Islet precursor cell (in vitro differentiated cells): Measurements from ENCODE around the gene CDHR2.
A peak's percentile ranks its signal among the peaks of the same experiment; 100 is the strongest.
"Not testable (repeated sequence)": the region's sequence is repeated elsewhere in the genome, so short reads cannot be mapped to it uniquely, and the experiment has no call there.

Experiments used
- DNase-seq: peaks from one replicate; pipeline ENCODE4 v3.0.0-alpha.2; 2018

CDHR2 gene

GRCh38 chr5:176541338-176542134 is 7.6 kb upstream of the CDHR2 start:
- DNase-seq = peak; percentile 85

GRCh38 chr5:176542135-176542595 is 7.0 kb upstream of the CDHR2 start:
- DNase-seq = no peak

DNA sequence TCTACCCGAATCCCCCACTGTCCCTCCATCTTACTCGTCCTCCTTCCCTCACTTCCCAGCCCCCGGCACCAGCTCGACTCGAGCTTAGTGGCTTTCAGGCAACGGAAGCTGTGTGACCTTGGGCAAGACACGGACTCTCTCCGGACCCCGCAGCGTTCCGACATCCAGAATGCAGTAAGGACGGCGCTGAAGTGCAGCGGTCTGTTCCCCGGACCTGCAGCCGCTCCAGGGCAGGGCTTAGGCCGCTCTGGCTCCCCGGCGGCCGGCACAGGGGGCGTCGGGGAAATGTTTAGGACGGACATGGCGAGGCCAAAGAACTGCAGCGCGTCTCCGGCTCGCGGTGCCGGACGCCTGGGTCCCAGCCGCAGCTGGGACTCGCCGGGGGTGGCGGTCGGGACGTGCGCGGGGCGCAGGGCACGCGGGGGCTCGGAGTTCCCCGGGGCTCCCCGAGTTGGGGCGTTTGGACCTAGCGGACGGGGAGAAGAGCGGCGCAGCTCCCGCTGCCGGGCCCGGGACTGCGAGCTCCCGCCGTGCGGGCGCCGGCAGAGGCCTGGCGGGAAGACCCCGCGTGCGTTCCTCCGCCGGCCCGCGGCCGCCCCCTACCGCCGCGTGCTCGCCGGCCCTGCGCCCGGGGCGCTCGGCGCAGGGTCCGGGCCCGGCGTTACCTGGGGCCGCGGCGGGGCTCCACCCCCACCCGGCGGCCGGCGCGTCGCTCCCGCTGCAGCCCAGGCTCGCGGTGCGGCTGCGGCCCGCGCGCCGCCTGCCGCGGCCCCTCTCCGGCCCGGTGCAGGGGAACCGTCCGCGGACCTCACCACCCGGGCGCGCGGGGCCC is 6.3 kb upstream of the CDHR2 start:
- peak; percentile 65 for DNase-seq

DNA sequence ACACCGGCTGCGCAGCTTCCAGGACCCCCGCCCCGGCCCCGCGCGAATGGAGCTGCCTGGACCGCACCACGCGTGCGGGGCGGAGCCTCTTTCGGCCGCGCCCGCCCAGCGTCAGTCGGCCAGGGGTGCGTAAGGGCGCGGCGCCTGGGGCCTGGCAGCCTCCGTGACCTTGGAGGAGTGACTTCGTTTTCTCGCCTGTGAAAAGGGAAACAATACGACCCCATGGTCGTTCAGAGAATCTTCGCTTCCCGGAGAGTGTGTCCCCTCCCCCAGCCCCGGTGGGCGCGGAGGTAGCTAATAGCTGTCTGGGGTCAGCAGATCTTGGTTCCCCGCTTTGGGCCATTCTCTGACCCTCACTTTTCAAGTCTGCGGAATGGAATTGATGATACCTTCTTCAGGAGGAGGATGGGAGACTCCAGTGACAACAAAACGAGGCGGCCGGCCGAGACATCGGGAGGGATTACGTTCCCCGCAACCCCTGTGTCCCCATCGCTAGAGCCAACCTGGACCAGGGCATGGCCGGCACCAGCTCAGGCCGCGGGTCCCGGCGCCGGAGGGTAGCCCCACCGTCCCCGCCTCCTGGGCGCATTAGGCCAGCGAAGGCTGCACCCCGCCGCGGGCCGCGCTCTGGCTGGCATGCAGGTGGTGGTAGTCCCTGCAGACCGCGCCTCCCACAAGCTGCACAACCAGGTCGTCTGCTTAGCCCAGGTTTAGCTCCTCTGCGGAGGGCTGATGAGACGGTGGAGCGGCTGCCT is 5.5 kb upstream of the CDHR2 start:
- DNase-seq = peak; percentile 84

- no peak for DNase-seq
Observed at GRCh38 chr5:176545388-176545736, 3.8 kb upstream of the CDHR2 start.

- peak; percentile 44 for DNase-seq
Observed at GRCh38 chr5:176545737-176546509, 3.2 kb upstream of the CDHR2 start.

- no peak for DNase-seq
Observed at GRCh38 chr5:176547802-176548201, 1.3 kb upstream of the CDHR2 start.

DNA sequence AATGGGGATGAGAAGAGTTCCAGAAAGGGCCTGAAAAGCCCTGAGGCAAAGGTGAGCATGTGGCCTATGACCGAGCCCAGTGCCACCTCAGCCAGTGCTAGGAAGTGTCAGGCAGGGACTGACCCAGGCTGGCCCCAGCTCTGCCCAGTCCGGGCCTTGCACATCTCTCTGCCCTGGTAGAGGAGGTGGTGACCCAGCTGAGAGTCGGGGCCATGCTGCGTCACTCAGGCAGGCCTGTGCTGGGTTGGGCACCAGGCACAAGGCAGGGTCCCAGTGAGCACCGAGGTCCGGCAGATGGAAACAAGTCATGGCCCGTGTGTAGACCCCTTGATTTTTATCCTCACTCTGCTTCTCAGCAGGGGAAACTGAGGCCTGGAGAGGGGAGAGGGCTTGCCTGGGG is 729 bp downstream of the CDHR2 start:
- DNase-seq = peak; percentile 46

GRCh38 chr5:176550275-176550831 is 1.2 kb downstream of the CDHR2 start:
- no peak for DNase-seq

DNA sequence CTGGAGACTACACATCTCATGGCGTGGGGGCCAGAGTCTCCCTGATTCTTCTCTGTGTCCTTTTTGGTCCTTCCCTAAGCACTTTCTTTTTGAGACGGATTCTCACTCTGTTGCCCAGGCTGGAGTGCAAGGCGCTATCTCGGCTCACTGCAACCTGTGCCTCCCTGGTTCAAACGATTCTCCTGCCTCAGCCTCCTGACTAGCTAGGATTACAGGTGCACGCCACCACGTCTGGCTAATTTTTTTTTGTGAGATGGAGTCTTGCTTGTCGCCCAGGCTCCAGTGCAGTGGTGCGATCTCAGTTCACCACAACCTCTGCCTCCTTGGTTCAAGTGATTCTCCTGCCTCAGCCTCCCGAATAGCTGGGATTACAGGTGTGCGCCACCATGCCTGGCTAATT is 1.8 kb downstream of the CDHR2 start:
- DNase-seq = not testable (repeated sequence)

- no peak for DNase-seq
Observed at GRCh38 chr5:176552332-176552869, 3.3 kb downstream of the CDHR2 start.

- DNase-seq = peak; percentile 63
Observed at GRCh38 chr5:176553260-176554085, 4.3 kb downstream of the CDHR2 start.

- no peak for DNase-seq
Observed at GRCh38 chr5:176557846-176558245, 8.7 kb downstream of the CDHR2 start.

DNA sequence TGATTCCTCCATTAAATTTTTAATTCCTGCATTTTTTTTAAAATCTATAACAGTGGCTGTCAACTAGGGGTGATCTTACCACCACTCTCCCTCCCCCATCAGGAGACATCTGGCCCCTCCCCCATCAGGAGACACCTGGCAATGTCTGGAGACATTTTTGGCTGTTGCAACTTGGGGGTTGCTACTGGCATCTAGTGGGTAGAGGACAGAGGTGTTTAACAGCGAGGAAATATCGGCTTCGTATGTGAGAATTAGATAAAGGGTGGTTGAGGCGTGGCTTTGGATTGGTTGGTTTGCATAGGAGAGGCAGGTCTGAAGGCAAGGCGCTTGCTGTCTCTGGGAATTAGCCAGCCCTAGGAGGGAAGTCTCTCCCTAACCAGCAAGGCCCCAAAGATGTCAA is 10.5 kb downstream of the CDHR2 start:
- DNase-seq = no peak

- no peak for DNase-seq
Observed at GRCh38 chr5:176560364-176560763, 11.2 kb downstream of the CDHR2 start.

- no peak for DNase-seq
Observed at GRCh38 chr5:176561259-176561658, 12.1 kb downstream of the CDHR2 start.

GRCh38 chr5:176562189-176562588 is 13.0 kb downstream of the CDHR2 start:
- no peak for DNase-seq

DNA sequence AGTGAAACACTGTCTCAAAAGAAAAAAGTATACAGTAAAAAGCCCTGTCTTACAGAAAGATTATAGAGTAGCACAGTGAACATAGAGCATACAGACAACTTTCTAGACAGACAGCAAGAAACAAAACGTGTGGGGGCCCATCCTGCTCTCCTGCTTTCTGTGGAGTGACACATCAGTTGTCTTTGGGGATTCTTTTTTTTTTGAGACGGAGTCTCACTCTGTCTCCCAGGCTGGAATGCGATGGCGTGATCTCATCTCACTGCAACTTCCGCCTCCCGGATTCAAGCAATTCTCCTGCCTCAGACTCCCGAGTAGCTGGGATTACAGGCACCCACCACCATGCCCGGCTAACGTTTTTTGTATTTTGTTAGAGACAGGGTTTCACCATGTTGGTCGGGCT is 14.9 kb downstream of the CDHR2 start:
- DNase-seq = peak; percentile 55

- DNase-seq = no peak
Observed at GRCh38 chr5:176565760-176566288, 16.7 kb downstream of the CDHR2 start.

GRCh38 chr5:176568657-176569056 is 19.5 kb downstream of the CDHR2 start:
- DNase-seq = no peak

GRCh38 chr5:176570044-176570443 is 20.9 kb downstream of the CDHR2 start:
- no peak for DNase-seq
